PC-3 (cell line): ENCODE results near the gene ZNF774. TPM values are rescaled to one million over a fixed set of nuclear protein-coding genes. Genes with fewer than 3 reads are reported as not detected.
"Not testable (repeated sequence)": the region's sequence is repeated elsewhere in the genome, so short reads cannot be mapped to it uniquely, and the experiment has no call there.

Experiments
- ATAC-seq: fragments of 200-7000 bp; cut with Tn5 transposase; 2 replicates; pipeline ENCODE4 v1.9.1; 2020; ENCODE audit warnings: mild to moderate bottlenecking, moderate library complexity
- BruUV-seq: library from RNA; stranded (reverse); fragments of 400-500 nt; replicated peaks from 2 replicates; lab custom pipeline; 2021; lab: Mats Ljungman, UMichigan
- CTCF ChIA-PET: fragments of 300-600 bp; sonication (Branson Sonifier 250); formaldehyde crosslinking; loops from one replicate; lab custom pipeline; 2022; ENCODE audit warnings: antibody characterized with exemption; lab: Charles Lee
- POLR2A ChIA-PET: fragments of 300-600 bp; sonication (Branson Sonifier 250); formaldehyde crosslinking; loops from one replicate; lab custom pipeline; 2022; ENCODE audit warnings: antibody characterized with exemption; ENCODE audit not compliant: unreplicated experiment; lab: Charles Lee
- DNase-seq: peaks from one replicate; pipeline ENCODE4 v3.0.0-alpha.2; 2015
- H2AFZ ChIP-seq: fragments of 300-600 bp; sonication (generic); 2 replicates; pipeline ENCODE4 v1.6.0; 2016; ENCODE audit warnings: antibody characterized with exemption, low read length
- H3F3A ChIP-seq: fragments of 300-600 bp; sonication (generic); one replicate; pipeline ENCODE4 v1.6.0; 2017; ENCODE audit warnings: antibody characterized with exemption, low read length, control low read depth, mild to moderate bottlenecking; ENCODE audit not compliant: unreplicated experiment
- H3K27ac ChIP-seq: fragments of 300-600 bp; sonication (generic); 2 replicates; pipeline ENCODE4 v1.5.1; 2016; ENCODE audit warnings: mild to moderate bottlenecking, low read length
- H3K27me3 ChIP-seq: fragments of 300-600 bp; sonication (generic); 2 replicates; pipeline ENCODE4 v1.6.1; 2016; ENCODE audit warnings: low read length, mixed read lengths
- H3K36me3 ChIP-seq: fragments of 300-600 bp; sonication (generic); 2 replicates; pipeline ENCODE4 v1.6.1; 2016; ENCODE audit warnings: low read depth, mixed run types, low read length, mixed read lengths
- H3K4me1 ChIP-seq: fragments of 300-600 bp; sonication (generic); 2 replicates; pipeline ENCODE4 v1.5.1; 2016; ENCODE audit warnings: low read length; ENCODE audit not compliant: insufficient read depth
- H3K4me2 ChIP-seq: fragments of 300-600 bp; sonication (generic); 2 replicates; pipeline ENCODE4 v1.6.0; 2016; ENCODE audit warnings: low read length
- H3K4me3 ChIP-seq: fragments of 300-600 bp; sonication (generic); 2 replicates; pipeline ENCODE4 v1.5.1; 2016; ENCODE audit warnings: mild to moderate bottlenecking, low read length, mixed read lengths
- H3K79me2 ChIP-seq: fragments of 300-600 bp; sonication (generic); 2 replicates; pipeline ENCODE4 v1.6.1; 2017; ENCODE audit warnings: low read length, mixed read lengths
- H3K9ac ChIP-seq: fragments of 300-600 bp; sonication (generic); 2 replicates; pipeline ENCODE4 v1.6.0; 2016; ENCODE audit warnings: mild to moderate bottlenecking, low read length
- H3K9me2 ChIP-seq: fragments of 300-600 bp; sonication (generic); replicated peaks from 2 replicates; pipeline ENCODE4 v1.6.1; 2016; ENCODE audit warnings: mixed run types, low read length, mixed read lengths
- H3K9me3 ChIP-seq: fragments of 300-600 bp; sonication (generic); 2 replicates; pipeline ENCODE4 v1.6.1; 2016; ENCODE audit warnings: low read length, mixed read lengths
- H4K20me1 ChIP-seq: fragments of 300-600 bp; sonication (generic); 2 replicates; pipeline ENCODE4 v1.6.1; 2016; ENCODE audit warnings: low read length, mixed read lengths
- CTCF ChIP-seq: fragments of 300-600 bp; sonication (generic); conservative IDR thresholded peaks from 2 replicates; pipeline ENCODE4 v1.5.1; 2017; ENCODE audit warnings: antibody characterized with exemption, low read depth, mild to moderate bottlenecking, low read length
- EZH2 ChIP-seq: fragments of 300-600 bp; sonication (generic); IDR thresholded peaks from one replicate; pipeline ENCODE4 v1.6.1; 2017; ENCODE audit warnings: antibody characterized with exemption, mild to moderate bottlenecking, low read length; ENCODE audit not compliant: unreplicated experiment
- EZH2phosphoT487 ChIP-seq: fragments of 300-600 bp; sonication (generic); IDR thresholded peaks from 2 replicates; pipeline ENCODE4 v1.6.1; 2018; ENCODE audit warnings: mild to moderate bottlenecking, antibody characterized with exemption, low read length, borderline replicate concordance
- intact Hi-C: fragments of 100-400 bp; cut with micrococcal nuclease; formaldehyde crosslinking; loops from 2 replicates; pipeline ENCODE4 v1.9.0; 2023
- total RNA-seq: library from RNA; depleted of rRNA; stranded (reverse); fragments of >200 nt; gene quantifications from 2 replicates; pipeline ENCODE4 v1.2.3, GENCODE V29; 2014

The ZNF774 gene
- total RNA-seq, 1 experiment from 2014 or later = 1.9 TPM

GRCh38 chr15:90344662-90345061 lies 7.4 kb upstream of the ZNF774 start:
- no peak for DNase-seq
- no peak for ATAC-seq
- CTCF ChIA-PET = no interaction called here
- Histone ChIP-seq H3K4me3 (no peak overlapping the region), H3K27me3 (no peaks in the 10 kb centered on the region), H3K4me1 (peaks cover 15% of the 10 kb centered on the region), H4K20me1 (no peaks in the 10 kb centered on the region), H3K9ac (no peak overlapping the region), H3K36me3 (no peaks in the 10 kb centered on the region), H3K79me2 (no peaks in the 10 kb centered on the region), H2AFZ (no peak overlapping the region), H3K9me3 (no peaks in the 10 kb centered on the region), H3K27ac (no peak overlapping the region), H3F3A (no peaks in the 10 kb centered on the region), H3K9me2 (no peaks in the 10 kb centered on the region), H3K4me2 (no peak overlapping the region)
- intact Hi-C loops = no loop called here
- POLR2A ChIA-PET = no interaction called here
- TF ChIP-seq CTCF (no peak), EZH2phosphoT487 (no peak), EZH2 (no peak)
- BruUV-seq = no TSS peak

- Histone ChIP-seq H3K9ac (no peak overlapping the region), H3K9me3 (no peaks in the 10 kb centered on the region), H2AFZ (no peak overlapping the region), H4K20me1 (no peaks in the 10 kb centered on the region), H3K36me3 (no peaks in the 10 kb centered on the region), H3F3A (no peaks in the 10 kb centered on the region), H3K79me2 (no peaks in the 10 kb centered on the region), H3K27ac (no peak overlapping the region), H3K4me3 (no peak overlapping the region), H3K4me2 (no peak overlapping the region), H3K9me2 (no peaks in the 10 kb centered on the region), H3K4me1 (peaks cover 15% of the 10 kb centered on the region), H3K27me3 (no peaks in the 10 kb centered on the region)
- intact Hi-C loops = no loop called here
- no TSS peak for BruUV-seq
- TF ChIP-seq EZH2phosphoT487 (no peak), CTCF (no peak), EZH2 (no peak)
- no peak for ATAC-seq
- CTCF ChIA-PET = no interaction called here
- DNase-seq = no peak
- POLR2A ChIA-PET = no interaction called here
Measured at GRCh38 chr15:90345857-90346256, 6.2 kb upstream of the ZNF774 start.

- CTCF ChIA-PET, H3K9ac ChIP-seq, intact Hi-C loops, H4K20me1 ChIP-seq, POLR2A ChIA-PET, BruUV-seq, H3K4me3 ChIP-seq, H3K9me2 ChIP-seq, H3F3A ChIP-seq, H3K79me2 ChIP-seq, H3K36me3 ChIP-seq, H3K27me3 ChIP-seq, H3K4me2 ChIP-seq, H2AFZ ChIP-seq, H3K9me3 ChIP-seq, DNase-seq, H3K27ac ChIP-seq, ATAC-seq: not testable (repeated sequence)
- peaks cover 19% of the 10 kb centered on the region for H3K4me1 ChIP-seq
Measured at GRCh38 chr15:90347431-90348065, 4.5 kb upstream of the ZNF774 start.
